NCI-H146 treated with DMSO at 0.1 percent for 48 hours (cell line): ENCODE measurements around the gene KCNH2.

Source experiments
- DNase-seq: peaks from one replicate; lab custom pipeline; 2025; ENCODE audit not compliant: unreplicated experiment; lab: John Stamatoyannopoulos, UW

The KCNH2 gene

DNA sequence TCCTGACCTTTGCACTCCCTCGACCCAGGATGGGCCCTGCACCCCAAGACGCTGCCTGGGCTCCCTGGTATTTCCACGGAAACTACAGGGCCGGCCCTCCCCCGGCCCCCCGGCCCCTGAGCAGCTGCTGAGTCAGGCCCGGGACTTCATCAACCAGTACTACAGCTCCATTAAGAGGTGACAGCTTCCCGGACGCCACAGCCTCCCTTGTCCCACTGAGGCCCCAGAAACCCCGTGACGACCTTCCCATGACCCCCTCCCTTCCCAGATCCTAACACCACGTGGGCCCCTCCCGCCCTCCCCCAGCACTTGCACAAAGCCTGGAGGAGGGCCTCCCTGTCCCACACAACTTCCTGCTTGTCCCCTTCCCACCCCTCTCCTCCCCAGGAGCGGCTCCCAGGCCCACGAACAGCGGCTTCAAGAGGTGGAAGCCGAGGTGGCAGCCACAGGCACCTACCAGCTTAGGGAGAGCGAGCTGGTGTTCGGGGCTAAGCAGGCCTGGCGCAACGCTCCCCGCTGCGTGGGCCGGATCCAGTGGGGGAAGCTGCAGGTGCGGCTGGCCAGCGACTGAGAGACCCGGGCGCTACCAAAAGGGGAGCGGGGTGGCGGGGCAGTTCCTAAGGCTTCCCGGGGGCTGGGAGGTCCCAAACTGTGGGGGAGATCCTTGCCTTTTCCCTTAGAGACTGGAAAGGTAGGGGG lies 18.4 kb upstream of the KCNH2 start:
- DNase-seq = no peak

DNA sequence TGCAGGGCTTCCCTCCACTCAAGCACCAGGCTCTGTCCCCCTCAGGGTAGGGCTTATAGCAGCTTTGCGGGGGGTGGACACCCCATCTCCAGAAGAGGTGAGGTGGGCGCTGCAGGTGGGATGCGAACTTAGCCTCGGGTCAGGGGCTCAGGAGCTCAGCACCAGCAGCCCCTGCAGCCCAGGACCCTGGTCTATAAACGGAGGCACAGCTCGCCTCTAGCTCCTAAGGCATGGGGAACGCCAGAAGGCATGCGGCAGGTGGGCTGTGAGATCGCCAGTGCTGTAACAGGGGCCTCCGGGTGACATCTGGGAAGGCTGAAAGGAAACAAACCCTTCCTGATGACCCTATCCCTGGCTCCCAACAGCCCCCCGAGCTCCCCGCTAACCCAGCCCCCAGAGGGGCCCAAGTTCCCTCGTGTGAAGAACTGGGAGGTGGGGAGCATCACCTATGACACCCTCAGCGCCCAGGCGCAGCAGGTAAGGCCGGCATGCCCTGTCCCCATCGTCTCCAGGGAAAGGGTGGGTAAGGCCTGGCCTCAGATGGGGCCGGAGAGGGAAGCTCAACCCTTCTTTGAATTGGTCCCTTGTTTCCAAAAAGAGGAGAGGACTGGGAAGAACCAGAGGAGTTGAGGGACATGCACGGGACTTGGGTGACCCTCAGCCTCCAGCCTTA lies 16.9 kb upstream of the KCNH2 start:
- no peak for DNase-seq

DNA sequence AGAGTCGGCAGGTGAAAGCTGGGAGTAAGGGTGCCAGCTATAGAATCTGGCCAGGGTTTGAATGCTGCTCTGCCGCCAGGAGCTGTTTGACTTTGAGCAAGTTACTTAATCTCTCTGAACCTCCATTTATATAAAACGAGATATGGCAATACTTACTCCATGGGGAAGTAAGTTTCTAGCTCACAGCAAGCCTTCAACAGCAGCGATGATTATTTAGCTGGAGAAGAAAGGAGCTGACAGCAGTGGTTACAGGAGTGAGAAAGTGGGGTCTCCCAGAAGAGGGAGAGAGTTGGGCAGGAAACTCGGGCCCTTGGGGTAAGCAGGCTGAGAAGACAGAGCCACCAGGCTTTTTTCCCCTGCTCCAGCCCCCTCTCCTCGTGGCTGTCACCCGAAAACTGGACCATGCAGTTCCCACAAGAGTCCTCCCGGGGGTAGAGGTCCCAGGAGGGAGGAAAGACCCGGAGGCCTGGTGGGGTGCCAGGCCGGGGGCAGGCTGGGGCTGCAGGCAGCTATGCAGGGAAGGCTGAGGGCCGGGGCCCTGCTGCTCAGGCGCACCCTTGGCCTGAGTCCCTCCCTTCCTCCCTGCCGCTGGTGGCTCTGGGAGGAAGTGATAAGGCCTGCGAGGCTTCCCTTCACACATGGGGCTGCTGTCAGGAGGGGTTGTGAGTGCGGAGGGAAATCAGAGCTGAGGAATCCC lies 16.2 kb upstream of the KCNH2 start:
- DNase-seq = no peak

DNA sequence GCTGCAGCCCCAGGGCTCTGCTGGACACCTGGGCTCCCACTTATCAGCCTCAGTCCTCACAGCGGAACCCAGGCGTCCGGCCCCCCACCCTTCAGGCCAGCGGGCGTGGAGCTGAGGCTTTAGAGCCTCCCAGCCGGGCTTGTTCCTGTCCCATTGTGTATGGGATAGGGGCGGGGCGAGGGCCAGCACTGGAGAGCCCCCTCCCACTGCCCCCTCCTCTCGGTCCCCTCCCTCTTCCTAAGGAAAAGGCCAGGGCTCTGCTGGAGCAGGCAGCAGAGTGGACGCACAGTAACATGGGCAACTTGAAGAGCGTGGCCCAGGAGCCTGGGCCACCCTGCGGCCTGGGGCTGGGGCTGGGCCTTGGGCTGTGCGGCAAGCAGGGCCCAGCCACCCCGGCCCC lies 15.4 kb upstream of the KCNH2 start:
- DNase-seq = no peak

DNA sequence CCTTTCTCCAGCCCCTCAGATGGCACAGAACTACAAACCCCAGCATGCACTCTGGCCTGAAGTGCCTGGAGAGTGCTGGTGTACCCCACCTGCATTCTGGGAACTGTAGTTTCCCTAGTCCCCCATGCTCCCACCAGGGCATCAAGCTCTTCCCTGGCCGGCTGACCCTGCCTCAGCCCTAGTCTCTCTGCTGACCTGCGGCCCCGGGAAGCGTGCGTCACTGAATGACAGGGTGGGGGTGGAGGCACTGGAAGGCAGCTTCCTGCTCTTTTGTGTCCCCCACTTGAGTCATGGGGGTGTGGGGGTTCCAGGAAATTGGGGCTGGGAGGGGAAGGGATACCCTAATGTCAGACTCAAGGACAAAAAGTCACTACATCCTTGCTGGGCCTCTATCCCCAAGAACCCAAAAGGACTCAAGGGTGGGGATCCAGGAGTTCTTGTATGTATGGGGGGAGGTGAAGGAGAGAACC lies 14.7 kb upstream of the KCNH2 start:
- DNase-seq = no peak

DNA sequence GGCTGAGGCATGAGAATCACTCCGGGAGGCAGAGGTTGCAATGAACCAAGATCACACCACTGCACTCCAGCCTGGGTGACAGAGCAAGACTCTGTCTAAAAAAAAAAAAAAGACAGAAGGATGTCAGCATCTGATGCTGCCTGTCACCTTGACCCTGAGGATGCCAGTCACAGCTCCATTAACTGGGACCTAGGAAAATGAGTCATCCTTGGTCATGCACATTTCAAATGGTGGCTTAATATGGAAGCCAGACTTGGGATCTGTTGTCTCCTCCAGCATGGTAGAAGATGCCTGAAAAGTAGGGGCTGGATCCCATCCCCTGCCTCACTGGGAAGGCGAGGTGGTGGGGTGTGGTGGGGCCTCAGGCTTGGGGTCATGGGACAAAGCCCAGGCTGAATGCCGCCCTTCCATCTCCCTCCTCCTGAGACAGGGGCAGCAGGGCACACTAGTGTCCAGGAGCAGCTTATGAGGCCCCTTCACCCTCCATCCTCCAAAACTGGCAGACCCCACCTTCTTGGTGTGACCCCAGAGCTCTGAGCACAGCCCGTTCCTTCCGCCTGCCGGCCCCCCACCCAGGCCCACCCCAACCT lies 14.0 kb upstream of the KCNH2 start:
- no peak for DNase-seq

DNA sequence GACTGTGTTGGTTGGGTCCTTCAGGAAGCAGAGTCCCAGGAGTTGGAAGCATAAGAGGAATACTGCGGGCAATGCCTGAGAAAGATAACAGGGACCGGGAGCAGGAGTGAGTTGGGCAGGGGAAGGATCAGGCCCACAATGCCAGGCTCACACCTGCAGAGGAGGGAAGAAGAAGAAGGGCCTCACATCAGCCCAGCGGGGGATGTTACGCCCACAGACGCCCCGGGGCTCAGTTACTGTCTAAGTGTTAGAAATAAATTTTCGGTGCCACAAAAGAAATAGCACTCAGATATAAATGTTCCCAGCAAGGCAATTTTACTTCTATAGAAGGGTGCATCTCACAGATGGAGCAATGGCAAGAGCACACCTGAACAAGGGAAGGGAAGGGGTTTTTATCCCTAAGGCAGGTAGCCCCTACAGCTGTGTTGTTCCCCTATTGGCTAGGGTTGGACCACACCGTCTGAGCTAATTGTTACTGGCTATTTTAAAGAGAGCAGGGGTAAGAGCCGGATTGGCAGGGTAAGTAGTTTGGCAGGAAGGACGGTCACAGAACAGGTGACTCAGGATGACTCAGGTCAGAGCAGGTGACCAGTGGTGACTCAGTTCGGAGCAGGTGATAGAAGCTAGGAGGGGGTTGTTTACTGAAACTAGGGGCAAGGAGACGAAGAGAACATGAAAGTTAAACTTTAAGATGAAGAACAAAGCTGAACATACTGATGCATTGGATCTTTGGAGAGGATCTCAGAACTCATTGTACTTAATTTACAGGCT lies 12.5 kb upstream of the KCNH2 start, which contains the start of gene NOS3:
Gene NOS3 (plus strand): TSS at position 602 of the 771 bp plus-strand sequence. CDS start 2,787 bp downstream, outside the sequence.
- no peak for DNase-seq

DNA sequence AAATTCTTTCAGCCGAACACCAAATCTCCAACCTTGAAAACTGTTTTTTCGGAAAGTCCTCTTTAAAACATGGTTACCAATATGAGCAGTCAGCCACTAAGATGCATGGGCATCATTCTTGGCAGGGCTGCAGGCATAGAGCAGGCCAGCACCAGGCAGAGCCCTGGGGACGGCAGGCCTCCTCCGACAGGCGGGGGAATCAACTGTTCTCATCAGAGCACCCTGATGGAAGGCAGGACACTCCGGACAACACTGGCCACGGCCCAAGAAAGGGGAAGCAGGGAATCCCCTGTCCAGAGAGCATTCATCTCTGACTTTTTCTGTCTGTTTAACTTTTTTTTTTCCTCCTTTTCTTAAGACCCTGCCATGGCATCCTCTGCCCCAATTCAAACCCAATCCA lies 11.3 kb upstream of the KCNH2 start:
- no peak for DNase-seq

DNA sequence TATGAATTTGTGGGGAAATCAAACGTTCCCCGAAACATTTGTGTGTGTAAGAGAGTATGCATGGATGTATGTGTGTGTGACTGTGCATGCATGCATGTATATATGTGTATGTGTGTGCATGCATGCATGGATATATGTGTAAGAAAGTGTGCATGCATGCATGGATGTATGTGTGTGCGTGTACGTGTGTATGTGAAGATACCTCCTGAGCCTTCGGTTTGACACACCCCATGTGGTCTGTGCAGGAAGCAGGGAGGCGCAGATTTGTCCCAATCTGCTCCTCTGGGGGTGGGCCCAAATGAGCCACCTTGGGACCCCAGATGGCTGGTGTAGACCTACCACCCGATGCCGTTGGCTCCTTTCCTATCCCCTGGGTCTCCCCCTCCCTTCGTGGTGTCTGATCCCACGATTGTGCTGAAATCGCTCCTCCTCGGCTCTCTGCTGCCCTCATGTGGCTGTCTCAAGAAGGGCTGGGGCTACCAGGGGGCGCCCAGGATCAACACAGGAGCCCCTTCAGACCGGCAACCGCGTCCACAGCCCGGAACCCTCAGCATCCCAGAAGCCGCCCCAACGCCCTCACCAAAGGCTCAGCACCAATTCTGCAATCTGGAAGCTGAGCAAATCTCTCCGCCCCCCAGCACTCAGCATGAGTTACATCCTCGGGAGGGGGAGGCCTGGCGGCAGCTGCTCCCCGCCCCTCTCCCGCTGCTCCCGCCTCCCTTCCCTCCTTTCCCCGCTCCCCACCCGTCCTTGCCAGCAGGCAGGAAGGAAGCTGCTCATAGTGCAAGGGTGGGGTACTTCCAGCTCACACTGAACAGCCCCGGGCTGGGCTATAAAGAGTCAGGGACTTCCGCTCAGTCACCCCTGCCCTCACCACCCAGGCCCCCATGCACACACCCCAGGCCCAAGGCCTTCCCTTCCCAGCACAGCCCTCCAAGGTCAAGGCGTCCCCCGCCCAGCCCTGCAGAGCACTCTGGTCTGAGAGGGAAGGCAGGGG lies 10.4 kb upstream of the KCNH2 start:
- DNase-seq = peak; percentile 77

DNA sequence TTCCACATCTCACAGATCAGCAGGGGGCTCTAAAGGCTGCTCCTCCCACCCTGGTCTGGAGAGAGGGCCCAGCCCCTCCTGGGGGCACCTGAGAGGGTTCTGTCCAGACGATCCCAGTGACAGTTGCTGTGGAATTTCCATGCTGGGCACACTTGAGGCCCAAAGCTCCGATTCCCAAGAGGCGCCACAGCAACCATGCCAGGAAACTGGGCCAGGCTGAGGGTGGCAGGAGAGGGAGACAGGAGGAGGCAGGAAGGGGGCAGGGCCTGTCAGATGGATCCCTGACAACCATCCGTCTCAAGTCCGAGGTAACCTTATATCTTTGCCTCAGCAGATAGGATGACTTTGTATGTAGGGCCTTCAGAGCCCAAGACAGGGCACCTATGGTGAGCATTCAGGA lies 8.4 kb upstream of the KCNH2 start:
- DNase-seq = no peak

DNA sequence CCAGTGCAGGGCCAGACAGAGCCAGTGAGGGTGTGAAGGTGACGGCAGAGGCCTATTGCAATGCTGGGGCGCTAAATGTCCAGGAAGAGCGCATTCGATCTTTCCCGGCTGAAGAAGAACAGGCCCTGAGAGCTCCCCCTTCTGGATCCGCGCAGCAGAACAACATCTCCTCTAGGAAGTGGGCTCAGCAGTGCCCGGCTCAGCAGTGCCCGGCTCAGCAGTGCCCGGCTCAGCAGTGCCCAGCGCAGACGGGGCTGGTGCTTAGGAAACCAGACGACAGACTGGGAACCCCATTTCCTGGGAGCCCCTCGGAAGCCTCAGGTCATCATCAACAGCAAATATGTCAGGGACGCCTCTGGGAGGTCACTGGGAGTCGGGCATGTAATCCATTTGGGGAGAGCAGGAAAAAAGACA lies 8.0 kb upstream of the KCNH2 start:
- DNase-seq = peak; percentile 41

DNA sequence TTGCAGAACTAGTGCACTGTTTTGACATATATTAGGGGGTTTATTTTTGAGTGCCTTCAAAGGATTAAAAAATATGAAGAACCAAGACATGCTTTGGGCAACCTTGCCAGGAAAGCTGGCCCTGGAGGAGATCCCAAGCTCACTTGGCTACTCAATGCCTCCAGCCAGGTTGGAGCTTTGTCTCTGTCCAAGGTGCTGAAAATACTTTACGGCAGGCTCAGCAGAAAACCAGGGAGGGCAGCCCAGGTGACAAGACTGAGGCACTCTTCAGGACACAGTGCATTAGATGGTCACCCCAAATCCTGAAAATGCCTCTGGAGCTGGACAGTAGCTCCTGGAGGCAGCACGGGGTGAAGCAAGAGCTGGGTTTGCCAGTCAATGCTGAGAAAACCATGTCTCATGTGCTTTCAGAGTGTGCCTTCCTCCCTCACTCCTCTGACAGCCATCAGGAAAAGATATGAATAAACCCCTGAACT lies 5.8 kb upstream of the KCNH2 start:
- DNase-seq = no peak

DNA sequence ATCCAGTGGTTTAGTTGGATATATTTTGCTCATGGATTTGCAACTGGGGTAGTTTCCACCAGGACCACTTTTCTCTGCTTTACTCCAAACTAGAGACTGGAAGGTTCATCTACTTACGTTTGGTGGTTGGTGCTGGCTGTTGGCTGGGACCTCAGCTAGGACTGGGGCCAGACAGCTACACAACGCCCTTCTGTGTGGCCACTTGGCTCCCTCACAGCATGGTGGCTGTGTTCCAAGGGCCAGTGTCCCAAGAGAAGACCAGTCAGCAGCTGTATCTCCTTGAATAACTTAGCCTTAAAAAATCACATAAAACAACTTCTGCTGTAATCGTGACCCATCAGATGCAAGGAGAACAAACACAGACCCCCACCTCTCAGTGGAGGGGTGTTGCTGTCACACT lies 4.2 kb upstream of the KCNH2 start:
- DNase-seq = no peak

DNA sequence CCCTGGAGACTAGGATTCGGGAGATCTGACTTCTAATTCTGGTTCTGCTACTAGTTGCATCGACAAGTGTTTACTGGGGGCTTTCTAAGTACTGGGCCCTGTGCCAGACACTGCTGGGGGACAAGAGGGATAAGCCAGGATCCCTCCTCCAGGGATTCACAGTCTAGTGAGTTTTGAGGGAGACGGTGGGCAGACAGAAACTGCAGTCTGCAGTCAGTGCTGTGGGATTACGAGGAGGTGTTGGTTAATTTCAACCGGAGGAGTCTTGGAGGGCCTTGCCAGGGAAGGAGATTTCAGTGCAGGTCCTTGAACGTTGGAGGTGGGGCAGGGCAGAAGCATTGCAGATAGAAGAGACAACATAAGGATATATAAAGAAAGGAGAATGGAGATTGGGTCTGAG lies 3.5 kb upstream of the KCNH2 start:
- DNase-seq = no peak

DNA sequence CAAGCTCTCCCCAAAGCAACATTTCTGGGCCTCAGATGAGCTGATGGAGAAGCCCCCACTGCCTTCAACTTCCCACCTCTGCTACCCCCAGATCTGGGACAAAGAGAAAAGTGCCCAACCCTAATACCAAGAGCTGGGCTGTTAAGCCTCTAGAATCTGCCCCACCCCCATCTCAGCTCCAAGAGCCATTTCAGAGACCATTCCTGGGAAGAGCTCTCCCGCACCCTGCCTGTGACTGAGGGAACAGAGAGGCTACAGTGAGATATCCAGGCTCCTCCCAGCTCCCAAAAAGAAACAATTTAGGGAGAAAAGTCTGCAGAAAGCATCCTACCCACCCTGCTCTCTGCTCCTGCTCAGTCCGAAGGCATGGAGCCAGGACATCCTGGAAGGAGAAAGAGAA lies 2.5 kb upstream of the KCNH2 start:
- DNase-seq = no peak

DNA sequence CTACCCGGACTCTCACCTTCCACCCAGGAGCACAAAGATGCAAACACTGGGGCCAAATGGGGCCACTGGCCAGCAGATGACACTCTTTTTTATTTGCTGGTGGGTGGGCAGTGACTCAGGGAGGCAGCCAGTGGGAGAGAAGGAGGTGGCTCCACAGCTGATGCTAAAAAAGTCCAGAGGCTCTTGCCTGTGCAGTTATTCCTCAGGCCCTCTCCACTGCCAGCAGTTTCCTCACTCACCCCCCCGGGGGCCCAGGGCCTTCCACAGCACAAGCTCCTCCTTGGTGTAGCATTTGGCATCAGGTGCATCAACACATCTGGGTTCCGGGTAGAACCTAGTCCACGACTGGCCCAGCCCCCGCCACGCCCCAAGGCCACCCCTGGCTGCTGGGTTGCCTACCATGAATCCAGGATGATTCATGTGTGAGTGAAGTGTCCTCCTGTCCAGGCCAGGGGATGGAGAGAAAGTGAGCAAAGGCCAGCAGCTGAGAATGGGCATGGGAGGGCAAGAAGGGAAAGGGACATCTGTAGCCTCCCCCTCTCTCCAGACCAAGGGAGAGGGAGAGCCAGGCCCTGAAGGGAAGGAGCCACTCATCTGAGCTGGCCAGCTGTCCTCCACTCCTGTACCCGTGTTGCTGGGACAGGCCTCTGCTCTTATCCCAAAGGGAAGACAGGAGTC lies 1.7 kb upstream of the KCNH2 start:
- peak; percentile 22 for DNase-seq

DNA sequence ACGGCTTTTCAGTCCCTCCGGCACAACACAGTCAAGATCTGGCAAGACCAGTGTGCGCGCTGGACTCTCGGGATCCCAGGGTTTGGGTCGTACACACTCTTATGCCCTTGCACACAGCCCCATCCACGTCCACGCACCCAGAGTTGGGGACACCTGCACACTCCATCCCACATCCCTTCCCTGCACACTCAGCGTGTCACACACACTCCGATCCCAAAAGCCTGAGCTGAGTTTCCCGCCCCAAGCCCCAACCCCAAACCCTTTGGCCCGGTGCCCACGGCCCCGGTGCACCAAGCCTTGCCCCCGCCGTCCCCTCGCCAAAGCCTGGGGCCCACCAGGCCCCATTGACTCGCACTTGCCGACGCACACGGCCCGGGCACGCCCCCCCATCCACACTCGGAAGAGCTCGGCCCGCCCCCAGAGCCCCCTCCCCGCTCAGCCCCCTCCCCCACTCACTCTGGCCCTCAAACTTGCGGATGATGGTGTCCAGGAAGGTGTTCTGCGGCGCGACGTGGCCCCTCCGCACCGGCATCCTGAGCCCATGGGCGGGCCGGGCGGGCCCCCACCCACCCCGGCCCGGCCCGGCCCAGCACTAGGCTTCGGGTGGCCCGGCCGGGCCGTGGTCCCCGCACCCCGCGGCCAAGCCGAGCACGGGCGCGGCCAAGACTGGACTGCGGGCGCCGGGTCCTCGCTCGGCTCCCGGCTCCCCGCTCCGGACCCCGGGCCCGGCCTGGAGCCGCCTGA lies 567 bp downstream of the KCNH2 start:
- DNase-seq = no peak
